GM20431 (cell line): Measurements from ENCODE around the gene CFAP57.

Experiments used
- in situ Hi-C: fragments of 300-500 bp; cut with MseI, MboI; formaldehyde crosslinking; loops from one replicate; pipeline ENCODE4 v1.15.0; 2020; ENCODE audit warnings: low sequenced_read_pairs; ENCODE audit not compliant: unreplicated experiment

The CFAP57 gene

GRCh38 chr1:43272576-43273571 is 100.7 kb downstream of the CFAP57 start:
- in situ Hi-C loops: no loop called here

GRCh38 chr1:43273708-43274107 is 101.6 kb downstream of the CFAP57 start:
- in situ Hi-C loops: no loop called here

- in situ Hi-C loops: no loop called here
These were observed 102.1 kb downstream of the CFAP57 start for GRCh38 chr1:43274125-43274803.

GRCh38 chr1:43274804-43275180 is 102.7 kb downstream of the CFAP57 start:
- in situ Hi-C loops: no loop called here

- in situ Hi-C loops: no loop called here
These were observed 103.9 kb downstream of the CFAP57 start for GRCh38 chr1:43275826-43276620.

GRCh38 chr1:43276673-43277072 is 104.5 kb downstream of the CFAP57 start:
- in situ Hi-C loops: no loop called here

- in situ Hi-C loops: no loop called here
These were observed 105.2 kb downstream of the CFAP57 start for GRCh38 chr1:43277116-43277876.

GRCh38 chr1:43279161-43279560 is 107.0 kb downstream of the CFAP57 start:
- in situ Hi-C loops: no loop called here

- in situ Hi-C loops: no loop called here
These were observed 107.5 kb downstream of the CFAP57 start for GRCh38 chr1:43279666-43280065.

GRCh38 chr1:43280692-43281091 is 108.6 kb downstream of the CFAP57 start:
- in situ Hi-C loops: no loop called here

- in situ Hi-C loops: no loop called here
These were observed 110.4 kb downstream of the CFAP57 start for GRCh38 chr1:43282220-43283195.

- in situ Hi-C loops: no loop called here
These were observed 111.9 kb downstream of the CFAP57 start for GRCh38 chr1:43284065-43284464.

GRCh38 chr1:43284546-43285110 is 112.5 kb downstream of the CFAP57 start:
- in situ Hi-C loops: no loop called here

GRCh38 chr1:43285269-43285990 is 113.3 kb downstream of the CFAP57 start, which contains the start of gene C1orf210:
C1orf210 (minus strand) TSS chr1:43285581; CDS start chr1:43283270, 2,311 bp downstream.
- in situ Hi-C loops: no loop called here

- in situ Hi-C loops: no loop called here
These were observed 114.0 kb downstream of the CFAP57 start for GRCh38 chr1:43286115-43286514.

- in situ Hi-C loops: no loop called here
These were observed 114.4 kb downstream of the CFAP57 start for GRCh38 chr1:43286533-43286932.

- in situ Hi-C loops: no loop called here
These were observed 116.1 kb downstream of the CFAP57 start for GRCh38 chr1:43288058-43288784.
